ENCODE measurements around the gene LGR6. TPM values are rescaled to one million over a fixed set of nuclear protein-coding genes. Genes with fewer than 3 reads are reported as not detected.

The LGR6 gene
- total and polyA plus RNA-seq, 2 of the 8 experiments (the other 6 are each of a cell fraction or from before 2014, with no cell fraction given): 0.50 to 1.0 TPM

GRCh38 chr1:202193614-202194327, at the start of gene LGR6 (continued):
- no peak for TF ChIP-seq ASH2L (IDR thresholded peaks at IDR 0.05; ENCODE audit: low read length)
- TF ChIP-seq CTCF (IDR thresholded peaks at IDR 0.05; ENCODE audit: control extremely low read depth in 1 of 3, insufficient read depth in 1 of 3, low read depth in 1 of 3, low read length in 3 of 3): peak in 1 of 3 experiments; percentile 15; a peak in 1 of 4 replicates
- no peak for TF ChIP-seq RNF2 (IDR thresholded peaks at IDR 0.05; ENCODE audit: borderline replicate concordance, low read depth, low read length, missing control alignments, poor library complexity, severe bottlenecking)
